IPS-11a (cell line): ENCODE measurements around the gene ARFGAP2.

Experiments used
- H3K4me3 ChIP-seq: one replicate; pipeline ENCODE4 v1.5.1; 2013; ENCODE audit warnings: low read depth, low read length, control low read depth

Gene ARFGAP2

DNA sequence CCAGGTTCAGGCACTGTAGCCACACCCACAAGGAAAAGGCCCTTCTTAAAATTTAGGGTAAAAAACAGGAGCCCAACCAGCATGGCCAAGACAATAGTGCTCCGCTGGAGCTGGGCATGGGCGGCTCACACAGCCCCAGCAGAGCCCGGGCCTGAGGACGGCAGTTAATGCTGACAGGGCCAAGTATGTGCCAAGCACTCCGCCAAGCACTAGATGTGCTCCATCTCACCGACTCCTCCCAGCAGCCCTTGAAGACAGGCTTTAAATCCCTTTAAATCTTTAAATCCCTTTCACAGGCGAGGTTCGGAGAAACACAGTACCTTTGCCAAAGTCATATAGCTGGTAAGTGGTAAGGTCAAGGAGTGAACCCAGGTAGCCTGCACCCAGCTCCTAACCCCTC is 4.8 kb downstream of the ARFGAP2 start:
- H3K4me3 ChIP-seq, result no peak overlapping the region

DNA sequence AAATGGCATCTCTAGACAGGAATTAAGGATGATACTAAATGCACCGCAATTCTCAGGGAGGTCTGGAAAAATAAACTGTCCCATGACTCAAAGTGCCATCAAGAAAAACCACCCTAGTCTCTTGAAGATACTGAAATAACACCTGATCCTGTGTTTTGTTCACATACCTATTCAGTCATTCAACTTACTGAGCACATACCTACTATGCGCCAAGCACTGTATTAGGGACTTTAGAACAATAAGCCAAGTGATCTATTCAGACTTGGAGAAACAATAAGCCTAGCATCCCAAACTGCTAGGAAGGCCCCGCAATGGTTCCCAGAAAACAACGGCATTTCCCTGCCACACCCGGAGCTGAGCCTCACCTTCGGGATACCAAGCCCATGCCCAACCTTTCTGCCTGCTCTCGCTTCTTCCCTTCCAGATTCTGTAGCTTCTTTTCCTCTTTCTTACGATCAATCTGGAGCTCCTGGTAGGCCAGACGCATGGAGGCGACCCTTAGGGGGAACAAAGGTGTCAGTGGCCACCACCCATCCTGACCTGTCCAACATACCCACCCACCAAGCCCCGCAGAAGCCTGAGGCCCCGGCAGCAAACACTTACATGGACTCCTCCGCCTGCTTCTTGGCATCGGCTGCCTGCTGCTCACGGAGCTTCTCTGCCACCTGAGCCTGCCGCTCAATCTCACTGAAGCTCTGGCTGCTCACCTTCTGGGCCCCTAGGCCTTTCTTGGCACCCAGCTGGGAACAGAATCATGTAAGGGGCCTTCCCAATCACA is 5.4 kb downstream of the ARFGAP2 start:
- no peak overlapping the region for H3K4me3 ChIP-seq

- H3K4me3 ChIP-seq, result no peak overlapping the region
Observed at GRCh38 chr11:47166368-47166767, 10.3 kb downstream of the ARFGAP2 start.

GRCh38 chr11:47165253-47165840 is 11.3 kb downstream of the ARFGAP2 start:
- no peak overlapping the region for H3K4me3 ChIP-seq

DNA sequence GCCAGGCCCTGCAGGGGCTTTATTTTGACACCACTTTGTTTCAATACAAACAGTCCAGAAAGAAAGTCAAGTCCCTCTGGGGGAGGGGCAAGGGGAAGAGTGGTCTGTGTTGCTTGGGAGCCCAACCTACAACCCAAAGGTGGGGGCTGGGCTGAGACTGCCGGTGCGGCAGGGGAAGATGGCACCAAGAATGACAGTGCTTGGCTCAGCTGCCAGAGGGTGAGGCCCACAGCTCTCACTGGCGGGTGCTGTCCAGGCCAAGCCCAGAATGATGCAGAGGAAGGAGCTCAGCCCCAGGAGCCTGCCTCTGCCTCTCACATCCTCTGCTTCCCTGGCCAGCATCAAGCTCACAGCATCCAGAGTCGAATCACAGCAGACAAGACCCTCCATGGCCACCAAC is 12.4 kb downstream of the ARFGAP2 start:
- H3K4me3 ChIP-seq, result no peak overlapping the region

DNA sequence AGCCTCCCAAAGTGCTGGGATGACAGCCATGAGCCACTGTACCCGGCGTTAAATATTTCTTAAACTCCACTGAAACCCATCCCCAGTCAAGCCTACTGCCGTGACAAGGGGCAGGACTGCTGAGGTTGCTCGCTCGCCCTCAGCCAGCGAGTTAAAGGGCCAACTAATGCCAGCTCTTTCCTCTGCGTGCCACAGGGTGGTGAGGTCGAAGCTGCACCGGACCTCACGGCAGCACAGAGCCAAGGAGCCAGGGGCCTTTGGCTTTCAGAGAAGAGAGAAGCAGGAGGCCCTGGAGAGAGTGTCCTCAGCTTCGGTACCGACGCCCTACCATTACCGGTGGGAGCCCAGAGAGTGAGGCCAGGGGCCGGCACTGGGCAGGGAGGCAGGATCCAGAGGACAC is 12.8 kb downstream of the ARFGAP2 start:
- H3K4me3 ChIP-seq, result no peak overlapping the region

DNA sequence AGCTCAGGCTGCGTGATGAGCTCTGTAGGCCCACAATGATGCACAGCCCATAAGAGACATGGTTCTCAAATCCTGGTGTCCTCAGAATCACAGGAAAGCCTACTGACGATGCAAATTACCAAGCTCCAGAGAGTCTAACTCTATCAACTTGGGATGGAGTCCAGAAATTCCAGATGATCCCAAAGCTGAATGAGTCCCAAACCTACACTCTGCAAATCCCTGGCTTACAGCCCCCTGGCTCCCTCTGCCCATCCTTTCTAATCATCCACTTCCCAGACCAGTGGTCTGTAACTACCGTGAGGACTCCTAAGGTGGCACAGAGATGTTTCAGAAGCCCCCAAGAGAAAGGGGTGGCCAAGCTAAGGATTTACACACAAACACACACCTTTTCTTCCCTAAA is 13.5 kb downstream of the ARFGAP2 start:
- no peak overlapping the region for H3K4me3 ChIP-seq

DNA sequence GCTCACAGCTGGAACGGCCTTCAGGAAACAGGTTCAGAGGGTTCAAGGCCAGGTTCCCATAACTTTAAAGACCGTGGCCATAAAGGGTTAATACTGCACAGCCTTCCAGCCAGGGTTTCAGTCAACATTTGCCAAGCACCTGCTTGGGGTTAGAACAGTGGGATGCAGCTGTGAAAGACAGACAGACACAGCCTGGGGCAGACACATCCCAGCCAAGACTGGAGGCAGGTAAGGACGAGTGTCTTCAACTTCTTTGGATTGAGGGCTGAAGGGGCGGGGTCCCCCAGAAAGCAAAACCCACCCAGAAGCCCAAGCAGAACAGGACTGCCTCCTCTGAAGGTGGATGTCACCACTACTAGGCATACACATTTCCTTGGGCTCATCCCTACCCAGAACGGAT is 14.3 kb downstream of the ARFGAP2 start:
- H3K4me3 ChIP-seq, result no peak overlapping the region

GRCh38 chr11:47161890-47162289 is 14.8 kb downstream of the ARFGAP2 start:
- no peak overlapping the region for H3K4me3 ChIP-seq

- no peak overlapping the region for H3K4me3 ChIP-seq
Observed at GRCh38 chr11:47161134-47161854, 15.4 kb downstream of the ARFGAP2 start.

GRCh38 chr11:47160753-47161133 is 15.9 kb downstream of the ARFGAP2 start:
- no peak overlapping the region for H3K4me3 ChIP-seq

- no peak overlapping the region for H3K4me3 ChIP-seq
Observed at GRCh38 chr11:47158242-47158641, 18.4 kb downstream of the ARFGAP2 start.

- no peak overlapping the region for H3K4me3 ChIP-seq
Observed at GRCh38 chr11:47157805-47158204, 18.9 kb downstream of the ARFGAP2 start.

DNA sequence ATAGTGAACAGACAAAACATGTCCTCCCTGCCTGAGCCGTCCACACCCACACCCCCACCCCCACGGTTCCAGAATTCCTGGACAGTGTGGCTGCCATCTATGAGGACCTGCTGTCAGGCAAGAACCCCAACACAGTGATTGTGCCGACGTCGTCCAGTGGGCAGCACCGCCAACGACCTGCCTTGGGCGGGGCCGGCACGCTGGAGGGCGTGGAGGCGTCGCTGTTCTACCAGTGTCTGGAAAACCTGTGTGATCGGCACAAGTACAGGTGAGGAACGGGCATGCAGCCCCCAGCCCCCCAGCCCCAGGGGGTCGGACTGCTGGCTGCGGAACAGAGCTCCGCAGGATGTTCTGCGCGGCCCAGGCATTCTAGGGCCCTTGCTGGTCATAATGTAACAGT is 19.7 kb downstream of the ARFGAP2 start:
- H3K4me3 ChIP-seq, result no peak overlapping the region

GRCh38 chr11:47156333-47156732 is 20.3 kb downstream of the ARFGAP2 start:
- H3K4me3 ChIP-seq, result no peak overlapping the region

GRCh38 chr11:47155879-47156278 is 20.8 kb downstream of the ARFGAP2 start:
- no peak overlapping the region for H3K4me3 ChIP-seq

DNA sequence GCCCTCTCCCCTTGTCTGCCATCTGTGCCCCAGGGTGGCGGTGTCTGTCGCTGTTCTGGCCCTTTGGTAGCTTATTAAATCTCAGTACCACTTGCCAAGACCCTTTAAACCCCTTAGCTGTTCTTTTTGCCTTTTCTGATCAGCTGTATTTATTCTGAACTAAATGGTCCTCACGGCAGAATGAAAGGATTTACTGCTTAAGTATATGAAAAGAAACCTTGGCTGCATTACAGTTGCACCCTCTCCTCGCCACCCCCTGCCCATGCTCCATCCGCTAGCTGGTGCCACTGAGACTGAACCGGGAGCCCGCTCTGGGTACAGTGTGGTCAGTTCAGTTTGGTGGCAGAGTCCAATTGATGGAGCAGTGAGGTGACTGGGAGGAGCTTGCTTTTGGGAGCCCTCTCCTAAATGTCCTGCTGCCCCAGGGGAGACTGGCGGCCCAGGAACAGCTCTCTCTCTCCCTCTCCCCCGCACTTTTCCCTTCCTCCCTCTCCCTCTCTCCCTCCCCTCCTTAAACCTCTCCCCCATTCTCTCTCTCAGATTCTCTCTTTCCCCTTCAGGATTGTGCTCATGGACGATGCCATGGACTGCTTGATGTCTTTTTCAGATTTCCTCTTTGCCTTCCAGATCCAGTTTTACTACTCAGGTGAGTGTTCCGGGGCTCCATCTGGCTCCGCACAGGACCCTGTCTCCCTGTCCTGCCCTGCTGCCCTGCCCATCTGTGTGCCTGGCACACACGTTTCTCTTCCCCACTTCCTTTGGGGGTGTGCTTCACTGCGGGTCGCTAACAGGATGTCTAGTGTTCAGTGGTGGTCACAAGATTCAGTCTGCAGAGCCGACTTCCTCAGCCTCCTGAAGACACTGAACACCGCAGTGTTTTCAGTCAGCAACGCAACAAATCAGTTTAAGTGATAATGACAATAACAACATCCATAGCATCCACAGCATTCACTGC is 21.8 kb downstream of the ARFGAP2 start:
- H3K4me3 ChIP-seq, result no peak overlapping the region

DNA sequence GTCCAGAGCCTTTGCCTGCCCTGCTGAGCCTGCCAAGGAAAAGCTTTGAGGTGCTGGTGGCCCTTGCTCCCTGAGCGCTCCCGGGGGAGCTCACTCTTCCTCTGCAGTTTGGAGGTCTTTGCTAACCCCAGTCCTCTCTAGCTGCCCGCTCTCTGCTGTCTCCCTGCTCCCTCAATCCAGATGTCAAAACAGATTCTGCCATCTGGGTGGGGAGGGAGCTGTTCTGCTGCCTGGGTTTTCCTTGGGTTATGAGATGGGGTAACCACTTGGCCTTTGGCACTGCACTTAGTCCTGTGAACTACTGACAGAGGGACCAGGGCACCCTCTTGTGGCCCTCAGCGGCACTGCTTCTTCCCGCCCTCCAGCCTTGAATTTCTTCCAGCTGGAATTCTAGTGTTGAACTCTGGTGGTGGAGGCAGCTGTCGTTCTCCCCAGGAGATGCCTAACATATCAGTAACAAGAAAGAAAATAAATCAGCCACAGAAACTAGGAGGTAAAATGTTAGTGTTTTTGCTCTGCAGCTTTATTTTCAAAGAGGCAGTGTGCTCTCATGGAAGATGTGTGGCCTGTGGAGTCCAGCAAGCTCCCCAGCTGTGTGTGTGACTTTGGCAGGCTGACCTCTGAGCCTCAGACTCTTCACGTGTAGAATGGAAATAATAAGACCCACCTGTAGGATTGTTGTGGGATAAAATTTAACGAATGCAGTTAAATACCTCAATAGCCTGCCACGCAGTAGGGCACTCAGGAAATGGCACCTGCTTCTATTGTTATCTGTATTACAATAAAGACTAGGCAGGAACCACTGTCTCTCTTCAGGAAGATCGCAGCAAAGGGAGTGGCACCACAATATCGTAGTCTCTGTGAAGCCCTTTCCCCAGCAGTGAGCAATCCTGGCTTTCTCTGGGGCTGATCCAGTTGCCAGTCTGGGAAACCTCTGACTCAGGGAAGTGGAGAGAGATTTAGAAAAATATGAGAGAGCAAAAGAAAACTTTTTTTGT is 23.4 kb downstream of the ARFGAP2 start:
- no peak overlapping the region for H3K4me3 ChIP-seq

DNA sequence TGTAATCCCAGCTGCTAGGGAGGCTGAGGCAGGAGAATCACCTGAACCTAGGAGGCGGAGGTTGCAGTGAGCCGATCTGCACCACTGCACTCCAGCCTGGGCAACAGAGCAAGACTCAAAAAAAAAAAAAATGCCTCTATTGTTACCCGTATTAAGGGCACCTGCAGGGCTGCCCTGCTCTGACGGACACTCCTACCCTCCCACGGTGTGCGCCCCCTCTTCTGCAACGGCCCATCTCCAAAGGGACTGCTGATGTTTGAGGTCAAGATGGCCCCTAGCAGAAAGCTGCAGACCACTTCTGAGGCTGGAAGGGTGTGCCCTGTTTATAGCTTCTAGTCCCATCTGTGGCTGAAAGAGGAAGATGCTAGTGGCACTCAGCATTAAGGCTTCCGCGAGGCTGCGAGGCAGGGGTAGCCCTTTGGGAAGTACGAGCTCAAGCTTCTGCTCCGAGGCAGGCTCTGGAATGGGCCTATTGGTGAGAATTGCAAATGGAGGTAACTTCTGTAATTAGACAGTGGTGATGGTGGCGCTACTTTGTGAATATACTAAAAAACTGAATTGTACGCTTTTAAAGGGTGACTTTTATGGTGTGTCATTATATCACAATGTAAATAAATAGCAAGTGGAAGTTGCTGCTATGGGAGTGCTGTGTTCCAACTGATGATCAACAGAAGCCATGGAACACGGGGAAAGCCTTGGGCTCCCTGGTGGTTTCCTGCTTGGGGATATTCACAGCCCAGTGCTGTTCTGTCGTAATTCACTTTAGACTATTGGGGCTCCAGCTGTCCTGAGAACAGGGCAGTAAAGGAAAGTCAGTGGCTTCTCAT is 24.3 kb downstream of the ARFGAP2 start:
- no peak overlapping the region for H3K4me3 ChIP-seq
